Measurements from ENCODE around the gene KDM4B.
"Not testable (repeated sequence)": the region's sequence is repeated elsewhere in the genome, so short reads cannot be mapped to it uniquely, and the experiment has no call there.

Gene KDM4B

DNA sequence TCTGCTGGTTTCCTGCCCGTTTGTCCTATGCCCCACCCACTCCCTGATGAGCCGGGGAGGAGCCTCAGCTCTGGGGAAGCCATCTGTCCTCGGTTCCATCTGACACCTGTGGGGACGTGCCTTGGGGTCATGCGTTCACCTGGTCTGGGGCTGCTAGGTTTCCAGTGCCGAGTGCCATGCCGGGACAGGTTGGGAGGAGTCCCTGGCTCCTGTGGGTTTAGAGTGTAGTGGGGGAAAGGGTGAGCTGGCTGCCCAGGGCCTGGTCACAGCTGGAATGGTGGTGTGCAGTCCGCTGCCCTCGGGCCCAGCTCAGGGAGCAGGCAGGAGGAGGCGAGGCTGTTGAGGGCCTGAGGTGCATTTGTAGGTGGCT, 2.5 kb downstream of the KDM4B start:
- ATAC-seq (ENCODE audit: low read depth), result peak; percentile 5; the same call in 1 of the 3 replicates
- Histone ChIP-seq H3K27ac (ENCODE audit: poor library complexity, severe bottlenecking) (peak overlapping the region; percentile 60), H3K36me3 (ENCODE audit: low read depth) (no peaks in the 10 kb centered on the region), H3K27me3 (ENCODE audit: insufficient read depth, poor library complexity, severe bottlenecking) (no peaks in the 10 kb centered on the region), H3K9me3 (ENCODE audit: severe bottlenecking) (no peaks in the 10 kb centered on the region), H3K4me3 (ENCODE audit: severe bottlenecking) (peak overlapping the region; percentile 59), H3K4me1 (ENCODE audit: insufficient read depth, poor library complexity, severe bottlenecking) (peaks cover 22% of the 10 kb centered on the region)
- DNase-seq (ENCODE audit: low spot score), result no peak
- TF ChIP-seq CTCF (IDR thresholded peaks at IDR 0.05; ENCODE audit: poor library complexity, severe bottlenecking), result no peak

DNA sequence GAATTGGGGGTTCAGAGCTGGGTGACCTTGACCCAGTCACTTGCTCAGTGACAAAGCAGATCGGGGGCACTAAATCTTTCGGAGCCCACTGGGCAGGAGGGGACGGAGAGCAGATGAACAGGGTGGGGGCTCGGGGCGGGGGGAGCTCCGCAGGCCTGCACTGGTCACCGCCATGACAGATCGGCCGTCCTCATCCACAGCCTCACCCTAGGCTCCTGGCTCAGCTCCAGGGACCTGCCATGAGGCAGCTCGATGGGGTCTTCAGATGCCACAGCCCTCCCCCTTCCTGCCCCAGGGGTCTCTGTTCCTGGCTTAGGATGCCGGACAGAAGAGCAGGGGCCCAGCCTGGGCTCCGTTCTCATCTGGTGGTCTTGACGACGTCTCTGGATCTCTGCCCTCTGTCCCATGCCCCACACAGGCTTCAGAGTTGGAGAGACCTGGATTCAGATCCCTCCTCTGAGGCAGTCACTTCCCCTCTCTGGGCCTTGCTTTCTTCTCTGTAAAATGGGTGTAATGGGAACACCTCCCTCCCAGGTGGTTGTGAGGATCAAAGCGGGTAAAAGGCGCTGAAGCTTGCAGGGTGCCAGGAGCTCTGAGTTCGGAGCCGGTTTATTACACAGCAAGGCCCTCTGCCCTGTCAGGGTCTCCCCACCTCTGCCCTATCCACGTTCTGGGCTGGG, 3.0 kb downstream of the KDM4B start:
- Histone ChIP-seq H3K4me3 (ENCODE audit: severe bottlenecking) (no peak overlapping the region), H3K36me3 (ENCODE audit: low read depth) (no peaks in the 10 kb centered on the region)

GRCh38 chr19:4972509-4973230, 3.8 kb downstream of the KDM4B start:
- no peaks in the 10 kb centered on the region for H3K27me3 ChIP-seq (ENCODE audit: insufficient read depth, poor library complexity, severe bottlenecking)
- TF ChIP-seq CTCF (IDR thresholded peaks at IDR 0.05; ENCODE audit: poor library complexity, severe bottlenecking), result no peak
- ATAC-seq (ENCODE audit: low read depth) (no peak), DNase-seq (ENCODE audit: low spot score) (no peak)
- H3K36me3 ChIP-seq (ENCODE audit: low read depth), result no peaks in the 10 kb centered on the region
- H3K4me1 ChIP-seq (ENCODE audit: insufficient read depth, poor library complexity, severe bottlenecking), result peaks cover 35% of the 10 kb centered on the region
- no peak overlapping the region for H3K4me3 ChIP-seq (ENCODE audit: severe bottlenecking)
- H3K27ac ChIP-seq (ENCODE audit: poor library complexity, severe bottlenecking), result peak overlapping the region; percentile 34
- no peaks in the 10 kb centered on the region for H3K9me3 ChIP-seq (ENCODE audit: severe bottlenecking)

More for the DNA sequence above, 3.0 kb downstream of the KDM4B start:
- DNase-seq (ENCODE audit: low spot score) (no peak), ATAC-seq (ENCODE audit: low read depth) (no peak)
- TF ChIP-seq CTCF (IDR thresholded peaks at IDR 0.05; ENCODE audit: poor library complexity, severe bottlenecking), result no peak
- Histone ChIP-seq H3K4me1 (ENCODE audit: insufficient read depth, poor library complexity, severe bottlenecking) (peaks cover 28% of the 10 kb centered on the region), H3K27ac (ENCODE audit: poor library complexity, severe bottlenecking) (peak overlapping the region; percentile 60), H3K27me3 (ENCODE audit: insufficient read depth, poor library complexity, severe bottlenecking) (no peaks in the 10 kb centered on the region), H3K9me3 (ENCODE audit: severe bottlenecking) (no peaks in the 10 kb centered on the region)

DNA sequence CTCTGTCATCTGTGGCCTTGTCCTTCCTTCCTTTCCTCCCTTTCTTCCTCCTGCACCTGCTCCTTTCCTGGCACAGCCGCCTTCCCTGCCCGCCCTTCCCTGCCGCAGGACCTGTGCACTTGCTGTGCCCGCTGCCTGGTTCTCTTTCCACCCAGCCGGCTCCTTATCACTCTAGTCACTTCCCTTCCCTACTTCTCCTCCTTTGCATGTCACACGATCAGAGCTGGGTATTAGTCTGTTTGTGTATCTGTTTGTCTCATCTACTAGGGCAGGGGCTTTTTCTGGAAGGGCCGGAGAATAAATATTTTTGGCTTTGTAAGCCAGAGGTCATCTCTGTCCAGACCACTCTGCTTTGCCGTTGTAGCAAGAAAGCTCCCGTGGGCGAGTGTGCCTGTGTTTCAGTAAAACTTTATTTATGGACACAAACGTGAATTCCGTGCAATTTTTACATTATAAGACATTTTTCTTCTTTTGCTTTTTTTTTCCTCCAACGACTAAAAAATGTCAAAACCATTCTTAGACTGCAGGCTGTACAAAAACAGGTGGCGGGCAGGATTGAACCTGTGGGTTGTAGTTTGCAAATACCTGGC, 6.1 kb downstream of the KDM4B start:
- H3K4me1 ChIP-seq (ENCODE audit: insufficient read depth, poor library complexity, severe bottlenecking), result peaks cover 38% of the 10 kb centered on the region
- H3K27me3 ChIP-seq (ENCODE audit: insufficient read depth, poor library complexity, severe bottlenecking), result no peaks in the 10 kb centered on the region
- no peak for TF ChIP-seq CTCF (IDR thresholded peaks at IDR 0.05; ENCODE audit: poor library complexity, severe bottlenecking)
- H3K9me3 ChIP-seq (ENCODE audit: severe bottlenecking), result no peaks in the 10 kb centered on the region
- no peak overlapping the region for H3K27ac ChIP-seq (ENCODE audit: poor library complexity, severe bottlenecking)
- DNase-seq (ENCODE audit: low spot score) (no peak), ATAC-seq (ENCODE audit: low read depth) (no peak)
- no peak overlapping the region for H3K4me3 ChIP-seq (ENCODE audit: severe bottlenecking)
- H3K36me3 ChIP-seq (ENCODE audit: low read depth), result no peaks in the 10 kb centered on the region

DNA sequence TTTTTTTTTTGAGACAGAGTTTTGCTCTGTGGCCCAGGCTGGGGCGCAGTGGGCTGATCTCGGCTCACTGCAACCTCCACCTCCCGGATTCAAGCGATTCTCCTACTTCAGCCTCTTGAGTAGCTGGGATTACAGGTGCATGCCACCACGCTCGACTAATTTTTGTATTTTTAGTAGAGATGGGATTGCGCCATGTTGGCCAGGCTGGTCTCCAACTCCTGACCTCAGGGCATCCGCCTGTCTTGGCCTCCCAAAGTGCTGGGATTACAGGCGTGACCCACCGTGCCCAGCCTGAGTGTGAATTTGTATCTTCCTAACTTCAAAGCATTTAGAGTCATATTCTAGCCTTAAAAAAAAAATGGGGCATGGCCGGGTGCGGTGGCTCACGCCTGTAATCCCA, 6.7 kb downstream of the KDM4B start:
- not testable (repeated sequence) for H3K27me3 ChIP-seq (ENCODE audit: insufficient read depth, poor library complexity, severe bottlenecking); H3K9me3 ChIP-seq (ENCODE audit: severe bottlenecking); ATAC-seq (ENCODE audit: low read depth); H3K4me3 ChIP-seq (ENCODE audit: severe bottlenecking); DNase-seq (ENCODE audit: low spot score); H3K36me3 ChIP-seq (ENCODE audit: low read depth)
- Histone ChIP-seq H3K27ac (ENCODE audit: poor library complexity, severe bottlenecking) (peak overlapping the region; percentile 55), H3K4me1 (ENCODE audit: insufficient read depth, poor library complexity, severe bottlenecking) (peaks cover 38% of the 10 kb centered on the region)
